B cell (primary cell): ENCODE measurements around the gene SLC5A5. TPM values are rescaled to one million over a fixed set of nuclear protein-coding genes. Genes with fewer than 3 reads are reported as not detected.
"Not testable (repeated sequence)": the region's sequence is repeated elsewhere in the genome, so short reads cannot be mapped to it uniquely, and the experiment has no call there.

Experiments used
- ATAC-seq: fragments of 200-7000 bp; cut with Tn5 transposase; one replicate; pipeline ENCODE4 v1.10.0; 2021; ENCODE audit warnings: low read depth, mild to moderate bottlenecking, moderate number of reproducible peaks, moderate library complexity
- CTCF ChIA-PET: fragments of 350-600 bp; sonication (Branson Sonifier 250); formaldehyde crosslinking; loops from one replicate; lab custom pipeline; 2021; ENCODE audit warnings: antibody characterized with exemption, inconsistent platforms; lab: Charles Lee
- POLR2A ChIA-PET: fragments of 350-600 bp; sonication (Branson Sonifier 250); formaldehyde crosslinking; loops from one replicate; lab custom pipeline; 2021; ENCODE audit warnings: antibody characterized with exemption; lab: Charles Lee
- DNase-seq: peaks from one replicate; pipeline ENCODE4 v3.0.0; 2013
- H2AFZ ChIP-seq: 2 replicates; pipeline ENCODE4 v1.6.1; 2012; ENCODE audit warnings: mild to moderate bottlenecking, low read depth, low read length; ENCODE audit not compliant: insufficient read depth, poor library complexity, severe bottlenecking
- H3K27ac ChIP-seq, 2 donors: 1 replicate in 1 of 2; 2 replicates in 1 of 2; pipeline ENCODE4 v1.5.1; 2012 to 2013; ENCODE audit warnings: low read length in 2 of 2, mild to moderate bottlenecking in 2 of 2, moderate library complexity in 1 of 2
- H3K27me3 ChIP-seq, 4 experiments: fragments of 200-600 bp in 1 of 4; sonication (generic) in 1 of 4; replicated peaks in 1 of 4; 1 replicate in 2 of 4; 2 replicates in 2 of 4; pipeline versions ENCODE4 v1.6.1 to v1.7.0; 2013 to 2016; ENCODE audit warnings: low read length in 3 of 4, mild to moderate bottlenecking in 2 of 4, mixed read lengths in 1 of 4, moderate library complexity in 1 of 4; ENCODE audit not compliant: insufficient read depth in 4 of 4, control insufficient read depth in 3 of 4; ENCODE audit errors: control extremely low read depth in 1 of 4
- H3K36me3 ChIP-seq, 2 experiments: replicated peaks in 1 of 2; 1 replicate in 1 of 2; 2 replicates in 1 of 2; pipeline versions ENCODE4 v1.6.1 to v1.7.1; 2013; ENCODE audit warnings: low read length in 1 of 2; ENCODE audit not compliant: insufficient read depth in 2 of 2, control insufficient read depth in 1 of 2; ENCODE audit errors: control extremely low read depth in 1 of 2, extremely low read depth in 1 of 2
- H3K4me1 ChIP-seq, 2 donors: fragments of 200-600 bp in 1 of 2; sonication (generic) in 1 of 2; 1 replicate in 1 of 2; 2 replicates in 1 of 2; pipeline versions ENCODE4 v1.5.1 to v1.6.1; 2013 to 2017; ENCODE audit warnings: low read length in 2 of 2; ENCODE audit not compliant: control insufficient read depth in 2 of 2, insufficient read depth in 2 of 2
- H3K4me2 ChIP-seq: replicated peaks from 2 replicates; pipeline ENCODE3; 2012; ENCODE audit warnings: mild to moderate bottlenecking, low read depth, low read length; ENCODE audit not compliant: poor library complexity, severe bottlenecking
- H3K4me3 ChIP-seq, 5 experiments: fragments of 200-600 bp in 1 of 5; sonication (generic) in 1 of 5; 1 replicate in 3 of 5; 2 replicates in 2 of 5; pipeline versions ENCODE4 v1.5.1 to v1.7.0; 2011 to 2016; ENCODE audit warnings: low read length in 4 of 5, mild to moderate bottlenecking in 4 of 5, low read depth in 2 of 5, control low read depth in 1 of 5, moderate library complexity in 1 of 5; ENCODE audit not compliant: insufficient read depth in 1 of 5; ENCODE audit errors: control extremely low read depth in 1 of 5, extremely low read depth in 1 of 5
- H3K79me2 ChIP-seq: fragments of 200-600 bp; sonication (generic); one replicate; pipeline ENCODE4 v1.6.0; 2016; ENCODE audit warnings: low read length; ENCODE audit not compliant: control insufficient read depth, insufficient read depth
- H3K9ac ChIP-seq: fragments of 200-600 bp; sonication (generic); 2 replicates; pipeline ENCODE4 v1.6.1; 2017; ENCODE audit warnings: mild to moderate bottlenecking, low read length, moderate library complexity
- H3K9me3 ChIP-seq, 3 donors: one replicate each; pipeline versions ENCODE4 v1.6.1 to v1.7.1; 2013; ENCODE audit warnings: low read length in 2 of 3; ENCODE audit not compliant: control insufficient read depth in 2 of 3, insufficient read depth in 1 of 3; ENCODE audit errors: control extremely low read depth in 1 of 3
- H4K20me1 ChIP-seq: 2 replicates; pipeline ENCODE4 v1.6.0; 2012; ENCODE audit warnings: mild to moderate bottlenecking, low read length; ENCODE audit not compliant: insufficient read depth, control insufficient read depth, poor library complexity, severe bottlenecking
- H3K27ac Mint-ChIP-seq: one replicate; pipeline ENCODE4 v1.8.0; 2021; ENCODE audit warnings: mixed read lengths
- H3K27me3 Mint-ChIP-seq: one replicate; pipeline ENCODE4 v1.8.0; 2021; ENCODE audit warnings: mixed read lengths
- H3K4me1 Mint-ChIP-seq: one replicate; pipeline ENCODE4 v1.8.0; 2021; ENCODE audit warnings: mixed read lengths
- H3K4me3 Mint-ChIP-seq: one replicate; pipeline ENCODE4 v1.8.0; 2021; ENCODE audit warnings: mixed read lengths
- H3K9me3 Mint-ChIP-seq: one replicate; pipeline ENCODE4 v1.8.0; 2022; ENCODE audit warnings: mixed read lengths; ENCODE audit not compliant: insufficient read depth
- CTCF ChIP-seq: fragments of 200-600 bp; IDR thresholded peaks from one replicate; pipeline ENCODE4 v1.8.0; 2022; ENCODE audit warnings: antibody characterized with exemption, mild to moderate bottlenecking
- EZH2 ChIP-seq: IDR thresholded peaks from 2 replicates; pipeline ENCODE4 v1.6.1; 2012; ENCODE audit warnings: borderline replicate concordance, low read depth, mild to moderate bottlenecking, moderate library complexity, low read length; ENCODE audit not compliant: insufficient read depth, poor library complexity, severe bottlenecking
- WGBS: methylation state at CpG from one replicate; pipeline ENCODE4 v1.1.5; 2013; ENCODE audit warnings: missing lambda C conversion rate; ENCODE audit not compliant: insufficient coverage; 5-methylcytosine and 5-hydroxymethylcytosine counted together
- intact Hi-C: fragments of 100-400 bp; cut with micrococcal nuclease; formaldehyde crosslinking; loops from one replicate; pipeline ENCODE4 v1.10.0; 2022
- polyA plus RNA-seq: library from polyadenylated mRNA; depleted of rRNA; stranded (reverse); fragments of >200 nt; gene quantifications from 2 replicates; pipeline ENCODE4 v1.2.3, GENCODE V29; 2012
- total RNA-seq, 2 donors: library from RNA; stranded (reverse); fragments of 120-200 nt in 1 of 2; gene quantifications; 1 replicate in 1 of 2; 2 replicates in 1 of 2; pipeline versions ENCODE4 v1.2.3 to v1.2.4, GENCODE V29; 2013 to 2022

Gene SLC5A5
- total and polyA plus RNA-seq, 2 donors (not counting 1 experiment from before 2014, with no cell fraction given) = 0.07 to 0.40 TPM

- H3K36me3 ChIP-seq, DNase-seq, H3K27me3 Mint-ChIP-seq, intact Hi-C loops, ATAC-seq, H3K79me2 ChIP-seq, H4K20me1 ChIP-seq, H3K4me3 ChIP-seq, H3K27me3 ChIP-seq, H3K27ac Mint-ChIP-seq, H3K4me1 Mint-ChIP-seq, H2AFZ ChIP-seq, H3K4me1 ChIP-seq, H3K9me3 Mint-ChIP-seq, H3K9ac ChIP-seq, H3K4me2 ChIP-seq, H3K4me3 Mint-ChIP-seq, H3K27ac ChIP-seq: not testable (repeated sequence)
- no CpG with 5 or more reads among the region's 5 CpGs for WGBS
- ChIA-PET CTCF (interaction anchor here (0.7 kb wide), 1 partner anchor 17 kb away, joined by 4 read pairs; no protein-coding TSS in a partner anchor), POLR2A (interaction anchor here (0.6 to 0.7 kb wide), 2 partner anchors 10 to 488 kb away, joined by 5 to 7 read pairs; no protein-coding TSS in a partner anchor)
- peaks cover 0 to 16% (median 0%) of the 10 kb centered on the region in 3 donors for H3K9me3 ChIP-seq
Measured at GRCh38 chr19:17919122-17919521, 47.4 kb downstream of the SLC5A5 start.

GRCh38 chr19:17920527-17920926, 48.8 kb downstream of the SLC5A5 start:
- H3K79me2 ChIP-seq = no peaks in the 10 kb centered on the region
- Mint-ChIP-seq H3K27me3 (peaks cover 9% of the 10 kb centered on the region), H3K27ac (no peak overlapping the region), H3K4me3 (no peak overlapping the region), H3K9me3 (no peaks in the 10 kb centered on the region), H3K4me1 (no peaks in the 10 kb centered on the region)
- DNase-seq (no peak), ATAC-seq (no peak)
- H3K9ac ChIP-seq = no peak overlapping the region
- no peaks in the 10 kb centered on the region for H3K4me1 ChIP-seq
- no peak overlapping the region for H2AFZ ChIP-seq
- no peaks in the 10 kb centered on the region for H3K36me3 ChIP-seq
- intact Hi-C loops = no loop called here
- peaks cover 0 to 14% (median 0%) of the 10 kb centered on the region in 3 donors for H3K9me3 ChIP-seq
- CTCF ChIA-PET = interaction anchor here (1.0 kb wide), 1 partner anchor 17 kb away, joined by 3 read pairs; no protein-coding TSS in a partner anchor
- H3K4me3 ChIP-seq = no peak overlapping the region
- TF ChIP-seq EZH2 = no peak
- TF ChIP-seq CTCF = no peak
- H3K27me3 ChIP-seq = peaks cover 0 to 5% (median 0%) of the 10 kb centered on the region in 4 experiments
- POLR2A ChIA-PET = no interaction called here
- H3K27ac ChIP-seq = no peak overlapping the region
- no peaks in the 10 kb centered on the region for H4K20me1 ChIP-seq
- H3K4me2 ChIP-seq = no peak overlapping the region
